ENCODE measurements around the gene SLC66A3. TPM values are rescaled to one million over a fixed set of nuclear protein-coding genes. Genes with fewer than 3 reads are reported as not detected.

Gene SLC66A3
- total and polyA plus RNA-seq, 7 donors: 3.9 to 6.7 (median 5.0) TPM

DNA sequence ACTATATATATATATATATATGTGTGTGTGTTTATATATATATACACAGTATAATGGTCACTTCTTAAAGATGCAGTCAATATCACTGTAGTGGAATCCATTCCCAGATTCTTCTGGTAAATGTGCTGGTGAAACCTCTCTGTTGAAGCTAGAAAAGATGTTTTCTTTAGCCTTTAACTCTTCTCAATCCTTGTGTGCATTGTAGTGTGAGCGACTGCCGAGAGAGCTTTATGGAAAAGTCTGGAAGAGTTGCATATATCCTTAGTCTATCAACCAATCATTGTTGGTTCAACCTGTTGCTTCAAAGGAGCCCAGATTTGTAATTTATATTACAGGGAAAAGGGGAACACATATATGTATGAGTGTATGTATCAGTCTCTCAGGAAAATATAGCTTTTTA is 27.7 kb downstream of the SLC66A3 start:
- no peaks in the 10 kb centered on the region for H3K4me1 ChIP-seq
- TF ChIP-seq, protein P1, sequence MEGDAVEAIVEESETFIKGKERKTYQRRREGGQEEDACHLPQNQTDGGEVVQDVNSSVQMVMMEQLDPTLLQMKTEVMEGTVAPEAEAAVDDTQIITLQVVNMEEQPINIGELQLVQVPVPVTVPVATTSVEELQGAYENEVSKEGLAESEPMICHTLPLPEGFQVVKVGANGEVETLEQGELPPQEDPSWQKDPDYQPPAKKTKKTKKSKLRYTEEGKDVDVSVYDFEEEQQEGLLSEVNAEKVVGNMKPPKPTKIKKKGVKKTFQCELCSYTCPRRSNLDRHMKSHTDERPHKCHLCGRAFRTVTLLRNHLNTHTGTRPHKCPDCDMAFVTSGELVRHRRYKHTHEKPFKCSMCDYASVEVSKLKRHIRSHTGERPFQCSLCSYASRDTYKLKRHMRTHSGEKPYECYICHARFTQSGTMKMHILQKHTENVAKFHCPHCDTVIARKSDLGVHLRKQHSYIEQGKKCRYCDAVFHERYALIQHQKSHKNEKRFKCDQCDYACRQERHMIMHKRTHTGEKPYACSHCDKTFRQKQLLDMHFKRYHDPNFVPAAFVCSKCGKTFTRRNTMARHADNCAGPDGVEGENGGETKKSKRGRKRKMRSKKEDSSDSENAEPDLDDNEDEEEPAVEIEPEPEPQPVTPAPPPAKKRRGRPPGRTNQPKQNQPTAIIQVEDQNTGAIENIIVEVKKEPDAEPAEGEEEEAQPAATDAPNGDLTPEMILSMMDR (IDR thresholded peaks at IDR 0.05): no peak
- H3K27me3 ChIP-seq (ENCODE audit: insufficient read depth in 3 of 3, low read length in 2 of 3): no peaks in the 10 kb centered on the region
- H3K36me3 ChIP-seq (ENCODE audit: insufficient read depth in 1 of 2, low read depth in 1 of 2): peaks cover 0 to 84% of the 10 kb centered on the region in 2 donors
- ATAC-seq: no peak
- no peak for DNase-seq
- H3K4me3 ChIP-seq: no peak overlapping the region
- intact Hi-C loops (cut with DNase I): loop anchor here in 1 of 2 donors (5.0 to 10.0 kb wide), 2 partner anchors 34 to 48 kb away; a partner anchor contains a TSS
- H3K27ac ChIP-seq: no peak overlapping the region
- 93 to 96% (median 93%) methylated on average over 2 of the region's 2 CpGs for WGBS, 3 donors
- no peaks in the 10 kb centered on the region for H3K9me3 ChIP-seq

DNA sequence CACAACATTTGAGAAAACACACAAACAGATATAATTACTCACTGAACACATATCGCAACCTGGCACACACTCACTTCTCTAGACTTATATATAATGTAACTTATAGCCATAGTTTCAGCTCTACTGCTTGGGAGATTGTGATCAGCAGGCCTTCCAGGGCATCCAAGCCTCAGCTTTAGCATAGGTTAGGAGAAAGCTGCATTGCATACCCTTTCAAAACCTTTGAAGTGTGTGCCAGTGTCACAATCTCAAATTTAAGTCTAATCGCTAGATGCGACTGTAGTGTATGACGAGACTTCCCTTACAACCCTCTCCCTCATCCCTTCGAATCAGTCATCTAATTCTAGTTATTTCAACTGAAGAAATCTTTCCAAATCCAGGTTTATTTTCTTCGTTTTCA is 30.9 kb downstream of the SLC66A3 start:
- no peak overlapping the region for H3K27ac ChIP-seq
- ATAC-seq (no peak), DNase-seq (no peak)
- intact Hi-C loops (cut with DNase I): loop anchor here (5.0 to 10.0 kb wide), 2 partner anchors 51 to 54 kb away; a partner anchor contains a TSS
- no peaks in the 10 kb centered on the region for H3K4me1 ChIP-seq
- H3K4me3 ChIP-seq: no peak overlapping the region
- H3K36me3 ChIP-seq (ENCODE audit: insufficient read depth in 1 of 2, low read depth in 1 of 2): peaks cover 0 to 79% of the 10 kb centered on the region in 2 donors
- 95 to 96% (median 96%) methylated on average over 6 of the region's 6 CpGs for WGBS, 3 donors
- TF ChIP-seq, protein P1 (IDR thresholded peaks at IDR 0.05): no peak
- H3K27me3 ChIP-seq (ENCODE audit: insufficient read depth in 3 of 3, low read length in 2 of 3): no peaks in the 10 kb centered on the region
- H3K9me3 ChIP-seq: no peaks in the 10 kb centered on the region

DNA sequence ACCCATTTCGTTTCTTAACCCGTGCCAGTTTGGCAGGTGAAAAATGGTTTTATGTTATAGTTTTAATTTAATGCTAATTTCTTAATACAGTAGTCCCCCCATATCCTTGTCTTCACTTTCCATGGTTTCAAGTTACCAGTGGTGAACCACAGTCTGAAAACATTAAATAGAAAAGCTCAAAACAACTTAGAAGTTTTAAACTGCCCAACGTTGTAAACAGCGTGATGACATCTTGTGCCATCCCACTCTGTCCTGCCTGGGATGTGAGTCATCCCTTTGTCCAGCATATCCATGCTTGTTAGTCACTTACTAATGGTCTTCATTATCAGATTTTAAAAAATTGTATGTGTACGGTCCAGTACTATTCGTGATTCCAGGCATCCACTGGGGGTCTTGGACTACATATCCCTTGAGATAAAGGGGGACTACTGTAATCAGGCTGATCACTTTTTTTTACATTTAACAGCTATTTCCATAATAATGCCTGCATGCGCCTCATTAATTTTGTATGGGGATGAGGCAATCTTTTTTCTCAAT is 31.9 kb downstream of the SLC66A3 start:
- intact Hi-C loops (cut with DNase I): loop anchor here (5.0 to 10.0 kb wide), 2 partner anchors 52 to 55 kb away; a partner anchor contains a TSS
- H3K27me3 ChIP-seq (ENCODE audit: insufficient read depth in 3 of 3, low read length in 2 of 3): no peaks in the 10 kb centered on the region
- TF ChIP-seq, protein P1 (IDR thresholded peaks at IDR 0.05): no peak
- H3K4me1 ChIP-seq: no peaks in the 10 kb centered on the region
- H3K9me3 ChIP-seq: no peaks in the 10 kb centered on the region
- ATAC-seq (peak; percentile 28 to 66 (median 50)), DNase-seq (no peak)
- H3K36me3 ChIP-seq (ENCODE audit: insufficient read depth in 1 of 2, low read depth in 1 of 2): peaks cover 0 to 79% of the 10 kb centered on the region in 2 donors
- H3K4me3 ChIP-seq: no peak overlapping the region
- 88 to 89% (median 89%) methylated on average over 7 of the region's 7 CpGs for WGBS, 3 donors
- H3K27ac ChIP-seq: no peak overlapping the region

DNA sequence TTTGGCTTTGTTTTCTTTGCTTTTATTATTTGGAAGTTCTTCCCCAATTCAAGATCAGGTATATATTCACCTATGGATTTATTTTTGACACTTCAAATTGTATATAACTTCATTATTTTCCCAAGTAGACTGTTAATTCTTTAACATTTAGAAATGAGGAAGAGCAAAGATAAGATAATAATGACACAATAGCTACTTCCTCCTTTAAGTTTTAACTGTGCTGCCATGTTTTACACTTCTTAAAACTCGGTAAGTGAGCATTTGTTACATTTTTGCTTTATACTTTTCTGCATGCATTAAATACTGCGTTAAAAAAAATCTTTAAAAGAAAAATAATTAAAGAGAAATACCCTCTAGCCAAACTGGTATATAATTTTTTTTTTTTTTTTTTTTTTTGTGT is 32.5 kb downstream of the SLC66A3 start:
- TF ChIP-seq, protein P1 (IDR thresholded peaks at IDR 0.05): no peak
- DNase-seq (no peak), ATAC-seq (no peak)
- Histone ChIP-seq H3K27ac (no peak overlapping the region), H3K27me3 (ENCODE audit: insufficient read depth in 3 of 3, low read length in 2 of 3) (no peaks in the 10 kb centered on the region), H3K9me3 (no peaks in the 10 kb centered on the region), H3K4me3 (no peak overlapping the region), H3K4me1 (no peaks in the 10 kb centered on the region), H3K36me3 (ENCODE audit: insufficient read depth in 1 of 2, low read depth in 1 of 2) (peaks cover 0 to 79% of the 10 kb centered on the region in 2 donors)
- intact Hi-C loops (cut with DNase I): loop anchor here (5.0 to 10.0 kb wide), 2 partner anchors 53 to 55 kb away; a partner anchor contains a TSS
- WGBS, 3 donors: 93 to 95% (median 94%) methylated on average over 2 of the region's 2 CpGs

DNA sequence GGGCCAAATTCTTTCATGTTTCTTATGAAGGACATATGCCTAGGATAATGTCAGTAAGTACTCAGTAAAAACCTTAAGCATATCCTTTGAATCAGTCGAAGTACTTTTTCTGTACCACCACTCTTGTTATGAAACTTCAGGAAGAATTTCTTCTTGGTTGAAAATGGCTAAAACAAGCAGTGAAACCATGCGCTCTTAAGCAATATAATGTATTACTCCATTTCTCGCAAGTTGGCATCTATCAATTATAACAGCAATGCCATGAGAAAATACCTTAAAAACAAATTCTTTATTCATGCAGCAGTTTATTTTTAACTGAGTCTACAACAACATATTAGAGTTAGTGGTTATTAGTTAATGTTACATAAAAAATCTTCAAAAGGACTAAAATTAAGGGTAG is 41.0 kb downstream of the SLC66A3 start:
- WGBS, 3 donors: 90 to 93% (median 91%) methylated on average over 3 of the region's 3 CpGs
- intact Hi-C loops (cut with DNase I): no loop called here

More for the DNA sequence above, 41.0 kb downstream of the SLC66A3 start:
- Histone ChIP-seq H3K4me3 (no peak overlapping the region), H3K36me3 (ENCODE audit: insufficient read depth in 1 of 2, low read depth in 1 of 2) (peaks cover 6 to 100% of the 10 kb centered on the region in 2 donors), H3K9me3 (no peaks in the 10 kb centered on the region), H3K27ac (no peak overlapping the region), H3K4me1 (no peaks in the 10 kb centered on the region), H3K27me3 (ENCODE audit: insufficient read depth in 3 of 3, low read length in 2 of 3) (no peaks in the 10 kb centered on the region)
- TF ChIP-seq, protein P1 (IDR thresholded peaks at IDR 0.05): no peak
- DNase-seq (no peak), ATAC-seq (no peak)
